MG63 (cell line): ENCODE results near the gene GOLGA2. TPM values are rescaled to one million over a fixed set of nuclear protein-coding genes. Genes with fewer than 3 reads are reported as not detected.

Experiments used
- DNase-seq: peaks from one replicate; pipeline ENCODE4 v3.0.0-alpha.2; 2020
- H3K27me3 ChIP-seq: fragments of 250-450 bp; sonication (Bioruptor Pico); 2 replicates; pipeline ENCODE4 v1.5.1; 2020; ENCODE audit warnings: mild to moderate bottlenecking, moderate library complexity
- H3K36me3 ChIP-seq: fragments of 250-450 bp; sonication (Bioruptor Pico); 2 replicates; pipeline ENCODE4 v1.5.1; 2020; ENCODE audit warnings: mild to moderate bottlenecking, moderate library complexity
- H3K4me3 ChIP-seq: fragments of 250-450 bp; sonication (Bioruptor Pico); 2 replicates; pipeline ENCODE4 v1.5.1; 2020; ENCODE audit warnings: mild to moderate bottlenecking, moderate library complexity
- H3K9me3 ChIP-seq: fragments of 250-450 bp; sonication (Bioruptor Pico); 2 replicates; pipeline ENCODE4 v1.5.1; 2020; ENCODE audit warnings: mild to moderate bottlenecking, moderate library complexity
- total RNA-seq: library from RNA; depleted of rRNA; stranded (reverse); fragments of >200 nt; shearing (Covaris generic); gene quantifications from 2 replicates; pipeline ENCODE4 v1.2.3, GENCODE V29; 2014; ENCODE audit warnings: low replicate concordance; rRNA removed

The GOLGA2 gene
- 51.0 and 70.3 TPM in 2 replicates for total RNA-seq

- DNase-seq = peak; percentile 19
- Histone ChIP-seq H3K4me3 (peak within 1 kb of the TSS; percentile 97), H3K9me3 (no peaks in the 10 kb centered on the region), H3K27me3 (no peaks in the 10 kb centered on the region), H3K36me3 (peaks cover 33% of the 10 kb centered on the region)
Measured at GRCh38 chr9:128275198-128276007, at the start of gene GOLGA2. Gene GOLGA2, minus strand, starts transcription at chr9:128276007. Its CDS starts 31 bp downstream, at chr9:128275976.

GRCh38 chr9:128324401-128324800 lies 48.6 kb upstream of the GOLGA2 start:
- H3K27me3 ChIP-seq = no peaks in the 10 kb centered on the region

GRCh38 chr9:128323791-128324190 lies 48.0 kb upstream of the GOLGA2 start:
- peak overlapping the region; percentile 84 for H3K4me3 ChIP-seq
- DNase-seq = no peak
- H3K27me3 ChIP-seq = no peaks in the 10 kb centered on the region
- no peaks in the 10 kb centered on the region for H3K9me3 ChIP-seq
- peaks cover 35% of the 10 kb centered on the region for H3K36me3 ChIP-seq

More at GRCh38 chr9:128324401-128324800, 48.6 kb upstream of the GOLGA2 start:
- Histone ChIP-seq H3K4me3 (peak overlapping the region; percentile 84), H3K9me3 (no peaks in the 10 kb centered on the region), H3K36me3 (peaks cover 35% of the 10 kb centered on the region)
- no peak for DNase-seq

- Histone ChIP-seq H3K4me3 (peak overlapping the region; percentile 84), H3K36me3 (peaks cover 38% of the 10 kb centered on the region), H3K27me3 (no peaks in the 10 kb centered on the region), H3K9me3 (no peaks in the 10 kb centered on the region)
- DNase-seq = no peak
Measured at GRCh38 chr9:128323212-128323730, 47.5 kb upstream of the GOLGA2 start.

GRCh38 chr9:128322404-128323211 lies 46.8 kb upstream of the GOLGA2 start, which contains the start of the genes COQ4 and TRUB2:
Gene COQ4, plus strand, starts transcription at chr9:128322839. Its CDS starts 20 bp downstream, at chr9:128322859.
Gene TRUB2, minus strand, starts transcription at chr9:128322447. Its CDS starts 39 bp downstream, at chr9:128322408.
- peaks cover 43% of the 10 kb centered on the region for H3K36me3 ChIP-seq

GRCh38 chr9:128321879-128322403 lies 46.1 kb upstream of the GOLGA2 start:
- DNase-seq = no peak
- Histone ChIP-seq H3K27me3 (no peaks in the 10 kb centered on the region), H3K4me3 (peak overlapping the region; percentile 84), H3K36me3 (peaks cover 45% of the 10 kb centered on the region), H3K9me3 (no peaks in the 10 kb centered on the region)

More at GRCh38 chr9:128322404-128323211, 46.8 kb upstream of the GOLGA2 start, which contains the start of the genes COQ4 and TRUB2:
- Histone ChIP-seq H3K9me3 (no peaks in the 10 kb centered on the region), H3K27me3 (no peaks in the 10 kb centered on the region), H3K4me3 (peak within 1 kb of the TSS; percentile 84)
- DNase-seq = peak; percentile 92

GRCh38 chr9:128321343-128321742 lies 45.5 kb upstream of the GOLGA2 start:
- H3K4me3 ChIP-seq = peak overlapping the region; percentile 84
- no peak for DNase-seq

GRCh38 chr9:128317629-128318028 lies 41.8 kb upstream of the GOLGA2 start:
- no peak for DNase-seq
- Histone ChIP-seq H3K36me3 (peaks cover 43% of the 10 kb centered on the region), H3K4me3 (no peak overlapping the region)

More at GRCh38 chr9:128321343-128321742, 45.5 kb upstream of the GOLGA2 start:
- no peaks in the 10 kb centered on the region for H3K27me3 ChIP-seq
- peaks cover 49% of the 10 kb centered on the region for H3K36me3 ChIP-seq
- no peaks in the 10 kb centered on the region for H3K9me3 ChIP-seq

GRCh38 chr9:128316421-128316820 lies 40.6 kb upstream of the GOLGA2 start:
- H3K4me3 ChIP-seq = no peak overlapping the region
- peaks cover 42% of the 10 kb centered on the region for H3K36me3 ChIP-seq
- no peaks in the 10 kb centered on the region for H3K27me3 ChIP-seq
- no peak for DNase-seq
- H3K9me3 ChIP-seq = no peaks in the 10 kb centered on the region

More at GRCh38 chr9:128317629-128318028, 41.8 kb upstream of the GOLGA2 start:
- no peaks in the 10 kb centered on the region for H3K9me3 ChIP-seq
- H3K27me3 ChIP-seq = no peaks in the 10 kb centered on the region

GRCh38 chr9:128314697-128315096 lies 38.9 kb upstream of the GOLGA2 start:
- Histone ChIP-seq H3K4me3 (no peak overlapping the region), H3K36me3 (peaks cover 37% of the 10 kb centered on the region)

GRCh38 chr9:128310461-128310860 lies 34.7 kb upstream of the GOLGA2 start:
- H3K36me3 ChIP-seq = peaks cover 24% of the 10 kb centered on the region
- DNase-seq = no peak
- H3K27me3 ChIP-seq = no peaks in the 10 kb centered on the region
- H3K9me3 ChIP-seq = no peaks in the 10 kb centered on the region
- H3K4me3 ChIP-seq = no peak overlapping the region

More at GRCh38 chr9:128314697-128315096, 38.9 kb upstream of the GOLGA2 start:
- no peak for DNase-seq
- Histone ChIP-seq H3K27me3 (no peaks in the 10 kb centered on the region), H3K9me3 (no peaks in the 10 kb centered on the region)

- H3K36me3 ChIP-seq = peaks cover 17% of the 10 kb centered on the region
- no peak overlapping the region for H3K4me3 ChIP-seq
- no peaks in the 10 kb centered on the region for H3K9me3 ChIP-seq
- no peaks in the 10 kb centered on the region for H3K27me3 ChIP-seq
- no peak for DNase-seq
Measured at GRCh38 chr9:128309551-128309950, 33.7 kb upstream of the GOLGA2 start.

- Histone ChIP-seq H3K9me3 (no peaks in the 10 kb centered on the region), H3K36me3 (peaks cover 10% of the 10 kb centered on the region), H3K27me3 (no peaks in the 10 kb centered on the region), H3K4me3 (no peak overlapping the region)
- no peak for DNase-seq
Measured at GRCh38 chr9:128304971-128305288, 29.1 kb upstream of the GOLGA2 start.

GRCh38 chr9:128304136-128304970 lies 28.5 kb upstream of the GOLGA2 start:
- Histone ChIP-seq H3K9me3 (no peaks in the 10 kb centered on the region), H3K27me3 (no peaks in the 10 kb centered on the region), H3K36me3 (peaks cover 4% of the 10 kb centered on the region), H3K4me3 (no peak overlapping the region)
- DNase-seq = no peak

GRCh38 chr9:128298535-128299482 lies 23.0 kb upstream of the GOLGA2 start:
- H3K36me3 ChIP-seq = no peaks in the 10 kb centered on the region
- H3K4me3 ChIP-seq = no peak overlapping the region
- H3K27me3 ChIP-seq = no peaks in the 10 kb centered on the region
- no peak for DNase-seq
- no peaks in the 10 kb centered on the region for H3K9me3 ChIP-seq
